ENCODE data around the gene TRIM47. TPM values are rescaled to one million over a fixed set of nuclear protein-coding genes. Genes with fewer than 3 reads are reported as not detected.
A peak's percentile ranks its signal among the peaks of the same experiment; 100 is the strongest.

The TRIM47 gene
- total and polyA plus RNA-seq, 2 experiments from 2014 or later: 13.0 to 36.9 TPM

GRCh38 chr17:75855310-75856061, 22.9 kb downstream of the TRIM47 start, which contains the start of gene WBP2:
Gene WBP2, minus strand, starts transcription at chr17:75855335. Its CDS starts 38 bp downstream, at chr17:75855297.
- 1% methylated on average over 47 of the region's 58 CpGs for WGBS (ENCODE audit: low lambda C conversion rate, missing lambda C conversion rate)

GRCh38 chr17:75854881-75855309, 23.5 kb downstream of the TRIM47 start:
- H3K79me2 ChIP-seq: peaks cover 24% of the 10 kb centered on the region
- H3K4me2 ChIP-seq: peak overlapping the region; percentile 87
- TF ChIP-seq CTCF (IDR thresholded peaks at IDR 0.05; ENCODE audit: poor library complexity): peak; percentile 13
- no peak for TF ChIP-seq EZH2phosphoT487 (IDR thresholded peaks at IDR 0.05; ENCODE audit: low read depth, severe bottlenecking, unreplicated experiment)
- no peaks in the 10 kb centered on the region for H3K9me3 ChIP-seq (ENCODE audit: low read depth)
- no peak overlapping the region for H2AFZ ChIP-seq
- DNase-seq (ENCODE audit: low spot score): no peak
- peak overlapping the region; percentile 38 for H3K4me3 ChIP-seq
- no peaks in the 10 kb centered on the region for H3K27me3 ChIP-seq
- no peaks in the 10 kb centered on the region for H3K36me3 ChIP-seq (replicated peaks; ENCODE audit: insufficient read depth, low read depth)
- under 1% methylated on average over 12 of the region's 19 CpGs for WGBS (ENCODE audit: low lambda C conversion rate, missing lambda C conversion rate)
- no peaks in the 10 kb centered on the region for H3K9me2 ChIP-seq (replicated peaks; ENCODE audit: insufficient read depth)
- peak overlapping the region; percentile 81 for H3K27ac ChIP-seq
- H4K20me1 ChIP-seq (ENCODE audit: insufficient read depth, poor library complexity, severe bottlenecking): no peaks in the 10 kb centered on the region
- H3K4me1 ChIP-seq (ENCODE audit: insufficient read depth): peaks cover 5% of the 10 kb centered on the region

More at GRCh38 chr17:75855310-75856061, 22.9 kb downstream of the TRIM47 start, which contains the start of gene WBP2:
- Histone ChIP-seq H3K4me1 (ENCODE audit: insufficient read depth) (peaks cover 5% of the 10 kb centered on the region), H3K27me3 (no peaks in the 10 kb centered on the region), H4K20me1 (ENCODE audit: insufficient read depth, poor library complexity, severe bottlenecking) (no peaks in the 10 kb centered on the region), H3K4me2 (peak within 1 kb of the TSS; percentile 91), H3K4me3 (peak within 1 kb of the TSS; percentile 38), H2AFZ (peak within 1 kb of the TSS; percentile 23), H3K36me3 (replicated peaks; ENCODE audit: insufficient read depth, low read depth) (no peaks in the 10 kb centered on the region), H3K27ac (peak within 1 kb of the TSS; percentile 91), H3K79me2 (peaks cover 24% of the 10 kb centered on the region), H3K9me3 (ENCODE audit: low read depth) (no peaks in the 10 kb centered on the region), H3K9me2 (replicated peaks; ENCODE audit: insufficient read depth) (no peaks in the 10 kb centered on the region)
- DNase-seq (ENCODE audit: low spot score): peak; percentile 100
- TF ChIP-seq EZH2 (IDR thresholded peaks at IDR 0.05; ENCODE audit: borderline replicate concordance): no peak
- peak; percentile 61 for TF ChIP-seq CTCF (IDR thresholded peaks at IDR 0.05; ENCODE audit: poor library complexity)

GRCh38 chr17:75854101-75854748, 24.2 kb downstream of the TRIM47 start:
- Histone ChIP-seq H3K36me3 (replicated peaks; ENCODE audit: insufficient read depth, low read depth) (no peaks in the 10 kb centered on the region), H3K4me1 (ENCODE audit: insufficient read depth) (peaks cover 5% of the 10 kb centered on the region), H2AFZ (no peak overlapping the region), H3K27me3 (no peaks in the 10 kb centered on the region), H3K9me2 (replicated peaks; ENCODE audit: insufficient read depth) (no peaks in the 10 kb centered on the region), H3K79me2 (peaks cover 24% of the 10 kb centered on the region), H3K4me3 (peak overlapping the region; percentile 38), H4K20me1 (ENCODE audit: insufficient read depth, poor library complexity, severe bottlenecking) (no peaks in the 10 kb centered on the region), H3K4me2 (peak overlapping the region; percentile 87), H3K9me3 (ENCODE audit: low read depth) (no peaks in the 10 kb centered on the region), H3K27ac (peak overlapping the region; percentile 81)
- WGBS (ENCODE audit: low lambda C conversion rate, missing lambda C conversion rate): 48% methylated on average over 7 of the region's 7 CpGs
- no peak for TF ChIP-seq EZH2 (IDR thresholded peaks at IDR 0.05; ENCODE audit: borderline replicate concordance)
- TF ChIP-seq EZH2phosphoT487 (IDR thresholded peaks at IDR 0.05; ENCODE audit: low read depth, severe bottlenecking, unreplicated experiment): no peak
- TF ChIP-seq CTCF (IDR thresholded peaks at IDR 0.05; ENCODE audit: poor library complexity): no peak
- peak; percentile 71 for DNase-seq (ENCODE audit: low spot score)

Data from hepatocyte (in vitro differentiated cells).